Caco-2 (cell line): ENCODE data around the gene PGR. TPM values are rescaled to one million over a fixed set of nuclear protein-coding genes. Genes with fewer than 3 reads are reported as not detected.

Experiments
- BruUV-seq: library from RNA; stranded (reverse); fragments of 400-500 nt; replicated peaks from 2 replicates; lab custom pipeline; 2021; lab: Mats Ljungman, UMichigan
- CTCF ChIA-PET: fragments of 300-600 bp; sonication (Branson Sonifier 250); formaldehyde crosslinking; loops from one replicate; lab custom pipeline; 2022; ENCODE audit warnings: antibody characterized with exemption; lab: Charles Lee
- POLR2A ChIA-PET: fragments of 300-600 bp; sonication (Branson Sonifier 250); formaldehyde crosslinking; loops from one replicate; lab custom pipeline; 2022; ENCODE audit warnings: antibody characterized with exemption; lab: Charles Lee
- DNase-seq, 2 experiments: peaks; one replicate each; pipeline versions ENCODE4 v3.0.0 to v3.0.0-alpha.2; 2020 to 2022
- H3K27me3 ChIP-seq: replicated peaks from 2 replicates; pipeline ENCODE4 v1.6.0; 2011; ENCODE audit warnings: low read length; ENCODE audit not compliant: control insufficient read depth, insufficient read depth
- H3K36me3 ChIP-seq: 2 replicates; pipeline ENCODE4 v1.5.1; 2011; ENCODE audit warnings: low read length; ENCODE audit not compliant: control insufficient read depth, insufficient read depth
- H3K4me1 ChIP-seq: fragments of 250-450 bp; sonication (Bioruptor Pico); 2 replicates; pipeline ENCODE4 v1.5.1; 2020; ENCODE audit warnings: mild to moderate bottlenecking
- H3K4me3 ChIP-seq: 2 replicates; pipeline ENCODE4 v1.5.1; 2011; ENCODE audit warnings: low read depth, mild to moderate bottlenecking, control low read depth, low read length
- H3K9me3 ChIP-seq: fragments of 250-450 bp; sonication (Bioruptor Pico); 2 replicates; pipeline ENCODE4 v1.5.1; 2020; ENCODE audit warnings: mild to moderate bottlenecking, moderate library complexity
- H3K27ac Mint-ChIP-seq: one replicate; pipeline ENCODE4 v1.8.0; 2022; ENCODE audit warnings: mixed read lengths; ENCODE audit not compliant: unreplicated experiment
- H3K27me3 Mint-ChIP-seq: one replicate; pipeline ENCODE4 v1.8.0; 2022; ENCODE audit warnings: mixed read lengths; ENCODE audit not compliant: insufficient read depth, unreplicated experiment
- H3K36me3 Mint-ChIP-seq: one replicate; pipeline ENCODE4 v1.8.0; 2022; ENCODE audit warnings: mild to moderate bottlenecking, mixed read lengths; ENCODE audit not compliant: insufficient read depth, unreplicated experiment
- H3K4me1 Mint-ChIP-seq: one replicate; pipeline ENCODE4 v1.8.0; 2022; ENCODE audit warnings: low read depth, mixed read lengths; ENCODE audit not compliant: unreplicated experiment
- H3K4me3 Mint-ChIP-seq: one replicate; pipeline ENCODE4 v1.8.0; 2022; ENCODE audit warnings: mild to moderate bottlenecking, moderate library complexity, mixed read lengths; ENCODE audit not compliant: unreplicated experiment
- H3K9me3 Mint-ChIP-seq: one replicate; pipeline ENCODE4 v1.8.0; 2022; ENCODE audit warnings: mixed read lengths; ENCODE audit not compliant: unreplicated experiment
- CTCF ChIP-seq, 2 experiments: fragments of 200-600 bp in 1 of 2; IDR thresholded peaks; 1 replicate in 1 of 2; 2 replicates in 1 of 2; pipeline versions ENCODE4 v1.5.1 to v1.8.0; 2011 to 2022; ENCODE audit warnings: antibody characterized with exemption in 1 of 2, control low read depth in 1 of 2, inconsistent platforms in 1 of 2, low read depth in 1 of 2, low read length in 1 of 2, mild to moderate bottlenecking in 1 of 2, moderate library complexity in 1 of 2; ENCODE audit not compliant: insufficient read depth in 1 of 2, severe bottlenecking in 1 of 2, unreplicated experiment in 1 of 2
- intact Hi-C: fragments of 100-400 bp; cut with micrococcal nuclease; formaldehyde crosslinking; loops from one replicate; pipeline ENCODE4 v1.10.0; 2022; ENCODE audit not compliant: unreplicated experiment
- total RNA-seq: library from RNA; stranded (reverse); gene quantifications from 2 replicates; pipeline ENCODE4 v1.2.3, GENCODE V29; 2022

The PGR gene
- total RNA-seq, 1 experiment from 2014 or later: not detected

GRCh38 chr11:100994966-100995365 lies 134.6 kb downstream of the PGR start:
- H3K9me3 Mint-ChIP-seq: no peaks in the 10 kb centered on the region
- CTCF ChIA-PET: no interaction called here
- H3K27ac Mint-ChIP-seq: no peak overlapping the region
- Histone ChIP-seq H3K36me3 (no peaks in the 10 kb centered on the region), H3K4me3 (no peak overlapping the region), H3K4me1 (no peaks in the 10 kb centered on the region), H3K27me3 (no peaks in the 10 kb centered on the region), H3K9me3 (no peaks in the 10 kb centered on the region)
- DNase-seq: no peak
- no peak overlapping the region for H3K4me3 Mint-ChIP-seq
- intact Hi-C loops: no loop called here
- TF ChIP-seq CTCF (IDR thresholded peaks at IDR 0.05; ENCODE audit: insufficient read depth in 1 of 2, low read depth in 1 of 2, low read length in 1 of 2, severe bottlenecking in 1 of 2, unreplicated experiment in 1 of 2): no peak
- peaks cover 7% of the 10 kb centered on the region for H3K27me3 Mint-ChIP-seq
- no TSS peak for BruUV-seq
- no peaks in the 10 kb centered on the region for H3K4me1 Mint-ChIP-seq
- POLR2A ChIA-PET: no interaction called here
- no peaks in the 10 kb centered on the region for H3K36me3 Mint-ChIP-seq

- no peak for TF ChIP-seq CTCF (IDR thresholded peaks at IDR 0.05; ENCODE audit: insufficient read depth in 1 of 2, low read depth in 1 of 2, low read length in 1 of 2, severe bottlenecking in 1 of 2, unreplicated experiment in 1 of 2)
- no peaks in the 10 kb centered on the region for H3K9me3 Mint-ChIP-seq
- no peaks in the 10 kb centered on the region for H3K4me1 ChIP-seq
- H3K27me3 ChIP-seq: no peaks in the 10 kb centered on the region
- intact Hi-C loops: no loop called here
- no peak overlapping the region for H3K27ac Mint-ChIP-seq
- H3K36me3 ChIP-seq: no peaks in the 10 kb centered on the region
- no peaks in the 10 kb centered on the region for H3K9me3 ChIP-seq
- BruUV-seq: no TSS peak
- H3K4me3 Mint-ChIP-seq: no peak overlapping the region
- no peaks in the 10 kb centered on the region for H3K4me1 Mint-ChIP-seq
- no peak overlapping the region for H3K4me3 ChIP-seq
- H3K27me3 Mint-ChIP-seq: no peaks in the 10 kb centered on the region
- POLR2A ChIA-PET: no interaction called here
- CTCF ChIA-PET: no interaction called here
- no peaks in the 10 kb centered on the region for H3K36me3 Mint-ChIP-seq
- DNase-seq: no peak
These were observed 138.1 kb downstream of the PGR start for GRCh38 chr11:100991541-100991940.

DNA sequence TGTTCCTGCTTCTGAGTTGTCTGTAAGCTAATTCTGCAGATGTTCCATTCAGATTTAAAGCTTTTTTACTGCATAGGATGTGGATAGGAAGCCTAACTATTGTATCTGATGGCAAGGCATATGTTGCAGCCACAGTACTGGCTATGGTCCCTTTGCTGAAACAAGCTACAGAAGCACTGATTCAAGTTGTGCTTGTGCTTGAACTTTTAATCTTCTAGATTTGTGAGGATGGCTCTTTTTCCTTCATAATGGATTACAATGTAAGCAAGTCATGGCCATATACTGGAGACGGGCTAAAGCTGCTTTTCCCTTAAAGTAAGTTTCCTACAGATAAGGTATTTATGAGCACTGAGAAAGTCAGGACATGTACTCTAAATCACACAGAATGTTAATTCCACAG lies 138.7 kb downstream of the PGR start:
- H3K36me3 ChIP-seq: no peaks in the 10 kb centered on the region
- Mint-ChIP-seq H3K27me3 (no peaks in the 10 kb centered on the region), H3K4me1 (no peaks in the 10 kb centered on the region), H3K27ac (no peak overlapping the region), H3K36me3 (no peaks in the 10 kb centered on the region), H3K9me3 (no peaks in the 10 kb centered on the region), H3K4me3 (no peak overlapping the region)
- no peak for DNase-seq
- TF ChIP-seq CTCF (IDR thresholded peaks at IDR 0.05; ENCODE audit: insufficient read depth in 1 of 2, low read depth in 1 of 2, low read length in 1 of 2, severe bottlenecking in 1 of 2, unreplicated experiment in 1 of 2): no peak
- H3K27me3 ChIP-seq: no peaks in the 10 kb centered on the region
- BruUV-seq: no TSS peak
- ChIA-PET CTCF (no interaction called here), POLR2A (no interaction called here)
- H3K4me3 ChIP-seq: no peak overlapping the region
- intact Hi-C loops: no loop called here
- H3K9me3 ChIP-seq: no peaks in the 10 kb centered on the region
- no peaks in the 10 kb centered on the region for H3K4me1 ChIP-seq
